Fibroblast of pulmonary artery (primary cell): ENCODE results near the gene QRFP.

Experiments used
- DNase-seq: peaks from one replicate; pipeline ENCODE4 v3.0.0-alpha.2; 2010; ENCODE audit warnings: low read depth
- H3K4me3 ChIP-seq: replicated peaks from 2 replicates; pipeline ENCODE4 v1.5.1; 2011; ENCODE audit warnings: low read depth, mild to moderate bottlenecking, control low read depth, low read length, moderate library complexity
- TF ChIP-seq, protein P1 (sequence below): IDR thresholded peaks from 2 replicates; pipeline ENCODE4 v1.5.1; 2011; ENCODE audit warnings: mild to moderate bottlenecking, control low read depth, low read length, inconsistent platforms; ENCODE audit errors: missing control alignments

The QRFP gene

DNA sequence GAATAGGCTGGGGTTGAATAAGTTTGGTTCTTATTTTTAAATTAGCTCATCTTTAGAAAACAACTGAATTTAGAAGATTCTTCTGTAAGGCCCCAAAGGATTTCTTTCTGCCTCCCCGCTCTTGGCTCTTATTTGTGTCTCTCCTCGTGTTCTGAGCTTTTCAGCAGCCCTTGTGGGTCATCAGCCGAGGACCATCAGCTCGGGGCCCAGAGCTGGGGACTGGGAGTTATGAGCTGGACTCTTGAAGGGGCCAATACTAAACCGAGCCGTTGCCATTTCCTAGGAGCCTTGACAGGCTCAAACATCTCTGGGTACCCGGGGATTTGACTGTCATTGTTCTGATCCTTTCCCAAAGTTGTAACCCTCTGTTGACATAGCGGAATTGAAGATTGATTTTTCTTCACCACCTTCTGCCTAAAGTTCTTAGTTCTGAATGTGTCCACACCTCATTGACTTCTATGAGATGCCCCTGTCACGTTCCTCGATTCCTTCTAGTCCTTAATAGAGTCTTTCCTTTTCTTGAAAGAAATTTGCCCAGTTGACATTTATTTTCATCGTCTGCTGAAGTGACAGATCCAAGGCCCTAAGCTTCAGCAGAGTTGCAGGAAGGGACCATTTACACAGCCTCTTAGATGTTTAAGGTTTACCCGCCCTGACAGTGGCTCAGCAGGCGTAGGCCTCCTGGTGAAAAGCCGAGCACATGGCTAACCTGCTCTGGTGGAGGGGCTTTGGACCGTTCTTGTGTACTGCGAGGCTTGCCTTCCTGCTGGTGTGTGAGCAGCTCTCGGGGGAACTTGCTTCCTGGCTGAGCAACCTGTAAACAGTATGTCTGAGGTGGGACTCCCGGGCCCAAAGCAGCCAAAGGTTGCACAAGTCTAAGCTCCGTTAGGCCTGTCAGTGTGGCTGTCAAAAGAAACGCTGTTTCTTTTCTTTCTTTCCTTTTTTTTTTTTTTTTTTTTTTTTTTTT lies 37.6 kb downstream of the QRFP start:
- TF ChIP-seq, protein P1, sequence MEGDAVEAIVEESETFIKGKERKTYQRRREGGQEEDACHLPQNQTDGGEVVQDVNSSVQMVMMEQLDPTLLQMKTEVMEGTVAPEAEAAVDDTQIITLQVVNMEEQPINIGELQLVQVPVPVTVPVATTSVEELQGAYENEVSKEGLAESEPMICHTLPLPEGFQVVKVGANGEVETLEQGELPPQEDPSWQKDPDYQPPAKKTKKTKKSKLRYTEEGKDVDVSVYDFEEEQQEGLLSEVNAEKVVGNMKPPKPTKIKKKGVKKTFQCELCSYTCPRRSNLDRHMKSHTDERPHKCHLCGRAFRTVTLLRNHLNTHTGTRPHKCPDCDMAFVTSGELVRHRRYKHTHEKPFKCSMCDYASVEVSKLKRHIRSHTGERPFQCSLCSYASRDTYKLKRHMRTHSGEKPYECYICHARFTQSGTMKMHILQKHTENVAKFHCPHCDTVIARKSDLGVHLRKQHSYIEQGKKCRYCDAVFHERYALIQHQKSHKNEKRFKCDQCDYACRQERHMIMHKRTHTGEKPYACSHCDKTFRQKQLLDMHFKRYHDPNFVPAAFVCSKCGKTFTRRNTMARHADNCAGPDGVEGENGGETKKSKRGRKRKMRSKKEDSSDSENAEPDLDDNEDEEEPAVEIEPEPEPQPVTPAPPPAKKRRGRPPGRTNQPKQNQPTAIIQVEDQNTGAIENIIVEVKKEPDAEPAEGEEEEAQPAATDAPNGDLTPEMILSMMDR: no peak
- DNase-seq: no peak
- no peak overlapping the region for H3K4me3 ChIP-seq

DNA sequence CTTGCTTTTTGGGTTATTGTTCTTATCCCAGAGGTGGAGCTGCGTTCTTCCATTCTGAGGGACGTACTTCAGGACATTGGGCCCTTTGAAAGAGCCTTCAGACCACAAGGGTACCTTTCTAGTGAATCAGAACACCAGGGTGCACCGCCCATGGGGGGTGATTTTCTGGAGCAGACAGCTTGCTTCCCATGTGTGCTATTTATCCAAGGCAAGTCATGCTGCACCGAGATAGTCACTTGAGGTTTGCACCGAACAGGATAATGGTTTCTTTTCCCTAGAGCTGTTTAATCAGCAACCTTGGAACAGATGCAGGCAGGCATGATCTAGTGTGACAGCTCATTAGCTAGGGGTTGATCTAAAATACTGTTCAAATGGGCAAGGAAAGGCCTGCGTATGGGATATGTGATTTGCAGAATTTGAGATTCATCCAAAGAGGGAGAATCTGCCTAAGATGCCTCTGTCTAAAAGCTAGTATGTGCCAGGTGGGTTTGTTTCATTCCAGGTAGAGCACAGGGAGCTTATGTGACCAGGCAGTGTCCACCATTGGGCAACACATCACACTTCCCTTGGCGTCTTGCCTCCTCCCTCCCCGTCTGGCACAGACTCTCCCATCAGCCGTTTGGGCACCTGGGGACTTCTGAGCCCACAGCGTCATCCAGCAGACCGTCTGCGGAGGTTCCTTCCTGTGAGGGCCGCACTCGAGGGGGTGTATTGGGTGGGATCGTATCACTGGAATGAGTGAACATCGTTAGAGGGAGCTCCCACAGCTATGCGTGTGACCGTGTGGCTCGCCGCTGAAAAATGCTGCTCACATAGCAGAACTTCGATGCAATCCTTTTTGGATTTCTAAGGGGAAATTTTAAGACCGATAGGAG lies 38.5 kb downstream of the QRFP start:
- peak; percentile 91 for DNase-seq
- TF ChIP-seq, protein P1: no peak
- no peak overlapping the region for H3K4me3 ChIP-seq

DNA sequence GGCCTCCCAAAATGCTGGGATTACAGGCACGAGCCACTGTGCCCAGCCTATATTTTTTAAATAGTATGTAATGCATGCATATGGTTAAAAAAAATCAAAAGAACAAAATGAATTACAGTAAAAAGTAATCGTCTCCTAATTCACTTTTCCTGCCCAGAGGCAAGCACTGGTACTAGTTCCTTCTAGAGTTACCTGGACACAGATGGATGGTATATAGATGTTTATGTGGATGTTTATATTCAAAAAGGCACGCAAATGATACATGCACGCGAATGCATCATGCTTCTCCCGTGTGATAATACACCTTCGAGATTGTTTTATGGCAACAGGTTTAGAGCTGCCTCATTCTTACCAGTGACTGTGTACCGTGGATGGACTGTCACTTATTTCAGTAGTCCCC lies 40.1 kb downstream of the QRFP start:
- no peak overlapping the region for H3K4me3 ChIP-seq
- no peak for DNase-seq
- TF ChIP-seq, protein P1: no peak

DNA sequence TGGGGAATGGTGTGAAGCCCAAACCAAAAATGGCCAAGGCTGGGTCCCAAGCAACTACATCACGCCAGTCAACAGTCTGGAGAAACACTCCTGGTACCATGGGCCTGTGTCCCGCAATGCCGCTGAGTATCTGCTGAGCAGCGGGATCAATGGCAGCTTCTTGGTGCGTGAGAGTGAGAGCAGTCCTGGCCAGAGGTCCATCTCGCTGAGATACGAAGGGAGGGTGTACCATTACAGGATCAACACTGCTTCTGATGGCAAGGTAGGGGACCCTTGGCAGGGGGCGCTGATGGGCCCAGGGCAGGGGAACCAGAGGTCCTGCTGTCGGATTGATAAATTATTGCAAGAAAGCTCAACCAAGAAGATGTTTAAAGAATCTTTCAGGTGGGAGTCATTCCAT lies 41.8 kb downstream of the QRFP start:
- H3K4me3 ChIP-seq: no peak overlapping the region
- TF ChIP-seq, protein P1: no peak
- no peak for DNase-seq

DNA sequence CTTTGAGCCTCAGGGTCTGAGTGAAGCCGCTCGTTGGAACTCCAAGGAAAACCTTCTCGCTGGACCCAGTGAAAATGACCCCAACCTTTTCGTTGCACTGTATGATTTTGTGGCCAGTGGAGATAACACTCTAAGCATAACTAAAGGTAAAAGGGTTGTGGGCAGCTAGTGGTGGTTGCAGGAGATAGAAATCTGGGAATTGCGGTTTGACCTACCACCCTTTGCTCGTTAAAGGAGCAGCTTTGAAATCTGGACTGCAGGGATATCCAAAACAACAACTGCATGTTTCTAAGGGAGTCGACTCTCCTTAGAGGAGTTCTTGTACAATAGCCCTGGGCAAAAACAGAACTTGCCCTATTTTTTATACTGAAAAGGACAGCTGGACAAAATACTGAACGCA lies 42.5 kb downstream of the QRFP start:
- TF ChIP-seq, protein P1: no peak
- no peak overlapping the region for H3K4me3 ChIP-seq
- no peak for DNase-seq

DNA sequence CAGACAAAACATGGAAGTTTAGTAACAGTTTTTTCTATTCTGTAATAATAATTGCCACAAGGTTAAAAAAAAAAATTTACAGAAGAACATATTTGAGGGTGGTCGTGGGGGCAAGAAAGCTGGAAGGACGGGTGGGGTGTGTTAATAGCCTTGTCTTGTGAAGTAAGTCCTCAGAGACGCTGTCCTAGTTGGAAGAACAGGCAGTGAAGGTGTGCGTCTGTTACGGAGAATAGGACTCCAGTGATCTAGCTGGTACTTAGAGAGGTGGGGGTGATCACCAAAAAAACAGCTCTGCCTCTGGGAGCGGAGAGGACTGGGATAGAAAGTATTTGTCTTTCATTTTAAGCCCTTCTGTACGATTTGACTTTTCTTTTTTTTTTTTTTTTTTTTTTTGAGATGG lies 43.8 kb downstream of the QRFP start:
- TF ChIP-seq, protein P1: no peak
- H3K4me3 ChIP-seq: no peak overlapping the region

More for the DNA sequence above, 43.8 kb downstream of the QRFP start:
- no peak for DNase-seq
